SU-DHL-6 (cell line): ENCODE data around the gene EFNA5.

ENCODE experiments used
- CTCF ChIP-seq: fragments of 200-600 bp; sonication (generic); IDR thresholded peaks from one replicate; pipeline ENCODE4 v1.5.1; 2017; ENCODE audit warnings: antibody characterized with exemption, mild to moderate bottlenecking, low read length, moderate library complexity; ENCODE audit not compliant: insufficient read depth, poor library complexity, severe bottlenecking
- EZH2phosphoT487 ChIP-seq: fragments of 200-600 bp; sonication (generic), shearing (Covaris generic); conservative IDR thresholded peaks from 2 replicates; pipeline ENCODE4 v1.6.1; 2018; ENCODE audit warnings: mild to moderate bottlenecking, antibody characterized with exemption, low read length, moderate library complexity, mixed read lengths

GRCh38 chr5:107431998-107432397 is 238.7 kb downstream of the EFNA5 start:
- TF ChIP-seq CTCF (no peak), EZH2phosphoT487 (no peak)
